Measurements from ENCODE around the gene FAM107A.

Gene FAM107A, protein sequence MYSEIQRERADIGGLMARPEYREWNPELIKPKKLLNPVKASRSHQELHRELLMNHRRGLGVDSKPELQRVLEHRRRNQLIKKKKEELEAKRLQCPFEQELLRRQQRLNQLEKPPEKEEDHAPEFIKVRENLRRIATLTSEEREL

DNA sequence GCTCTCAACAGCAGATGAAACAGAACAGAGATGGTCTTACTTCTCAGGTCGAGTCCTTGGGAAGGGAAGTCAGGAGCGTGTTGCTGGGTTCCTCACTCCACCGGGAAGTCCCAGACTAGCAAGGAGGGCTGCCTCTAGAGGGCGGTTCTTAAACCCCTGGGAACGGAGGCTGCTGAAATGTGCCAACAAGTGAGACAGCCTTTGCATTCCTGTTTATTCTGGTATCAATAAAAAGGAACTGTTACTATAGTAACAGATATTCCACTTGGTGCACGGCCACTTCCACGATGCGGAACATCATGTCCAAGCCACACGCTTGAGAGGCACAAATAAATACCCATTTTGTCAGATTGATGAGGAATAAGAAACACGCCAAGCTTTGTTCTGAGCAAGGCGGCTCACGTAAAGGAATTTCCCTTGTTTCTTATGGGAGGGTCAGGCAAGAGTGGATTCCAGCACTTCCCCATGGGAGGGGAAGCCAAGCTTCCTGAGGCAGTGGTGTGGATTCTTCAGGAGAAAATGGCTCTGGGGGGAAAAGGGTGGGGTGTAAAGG lies at the start of gene FAM107A:
TSS of gene FAM107A (minus strand) at position 123 of the 553 bp plus-strand sequence. CDS start 7,531 bp downstream, outside the sequence.
- no peak for DNase-seq (ENCODE audit: low read depth in 2 of 2)

DNA sequence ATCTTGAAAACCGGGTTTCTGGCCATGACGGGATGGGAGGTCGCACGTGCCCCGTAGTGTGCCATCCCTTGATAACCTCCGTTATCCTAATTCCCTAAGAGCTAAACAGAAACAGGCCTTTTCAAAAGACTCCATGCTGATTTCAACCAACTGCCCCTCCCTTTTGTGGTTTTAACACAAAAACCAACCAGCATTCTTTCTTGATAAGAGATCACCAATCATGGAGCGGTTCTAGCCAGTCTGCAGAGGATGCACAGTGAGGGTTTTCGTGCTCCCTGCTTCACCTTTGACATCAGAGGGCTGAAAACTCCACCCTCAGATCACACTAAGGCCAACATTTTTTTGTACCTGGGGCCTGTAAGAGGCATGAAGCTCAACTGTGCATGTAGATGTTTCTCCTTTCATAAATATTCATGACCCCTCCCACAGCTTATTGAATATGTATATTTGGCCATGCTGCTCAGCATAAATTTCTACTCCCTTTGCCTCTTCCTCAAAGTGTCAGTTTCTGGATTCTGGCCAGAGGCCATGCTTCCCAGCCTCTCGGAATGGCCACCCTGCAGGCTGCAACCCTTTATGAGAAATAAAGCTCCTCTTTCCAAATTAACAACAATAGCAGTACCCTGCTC lies 48.1 kb upstream of the FAM107A start:
- DNase-seq (ENCODE audit: low read depth in 2 of 2), result no peak

DNA sequence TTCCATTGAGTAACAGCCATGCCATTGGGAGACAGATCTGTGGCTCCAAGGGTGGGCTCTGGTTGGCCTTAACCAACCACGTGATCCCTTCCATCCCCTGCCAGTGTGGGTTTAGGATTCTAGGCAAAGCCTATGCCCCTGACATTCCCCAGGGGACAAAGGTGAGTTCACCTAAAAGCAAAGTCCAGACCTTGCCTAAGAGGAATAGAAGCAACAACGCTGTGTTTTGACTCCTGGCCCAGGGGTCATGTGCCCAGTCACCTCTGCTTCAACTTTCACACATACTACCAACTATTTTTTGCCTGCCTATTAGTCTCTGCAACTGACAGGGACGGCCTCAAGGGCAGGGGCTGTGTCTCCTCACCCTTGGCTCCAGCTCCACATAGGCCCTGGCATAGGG lies 47.4 kb upstream of the FAM107A start:
- DNase-seq (ENCODE audit: low read depth in 2 of 2), result no peak

DNA sequence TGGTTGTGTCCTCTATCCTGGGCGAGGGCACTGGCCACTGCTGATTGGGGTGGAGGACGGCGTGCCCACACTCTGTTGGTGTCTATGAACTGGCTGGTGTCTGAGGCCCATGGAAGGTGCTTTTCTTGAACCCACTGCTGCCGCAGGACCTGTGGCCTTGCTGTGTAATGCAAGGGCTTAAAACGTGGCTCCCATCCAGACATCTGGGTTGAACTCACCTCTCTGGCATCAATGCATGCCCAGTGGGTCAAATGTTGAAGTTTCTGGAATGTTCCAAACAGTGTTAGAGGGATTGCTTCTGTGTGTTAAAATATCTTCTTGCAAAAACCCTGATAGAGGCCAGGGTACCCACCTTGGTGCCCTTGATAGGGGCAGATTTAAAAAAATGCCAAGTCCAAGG lies 46.8 kb upstream of the FAM107A start:
- no peak for DNase-seq (ENCODE audit: low read depth in 2 of 2)

DNA sequence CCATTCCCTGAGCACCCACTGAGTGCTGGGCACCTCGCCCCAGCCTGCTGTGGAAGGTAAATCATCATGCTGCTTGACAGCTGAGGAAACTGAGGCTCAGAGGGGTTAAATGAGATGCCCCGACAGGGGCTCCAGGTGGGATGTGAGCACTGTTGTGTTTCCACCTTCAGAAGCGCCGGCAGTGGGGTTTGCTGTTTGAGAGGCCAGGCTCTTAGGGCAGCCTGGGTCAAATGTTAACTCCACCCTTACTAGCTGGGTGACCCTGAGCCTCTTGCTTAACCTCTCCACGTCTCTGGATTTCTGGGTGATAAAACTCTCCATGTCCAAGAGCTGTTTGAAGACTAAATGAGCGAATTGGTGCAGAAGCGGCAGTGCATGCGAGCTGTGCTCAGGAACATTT lies 46.3 kb upstream of the FAM107A start:
- no peak for DNase-seq (ENCODE audit: low read depth in 2 of 2)

DNA sequence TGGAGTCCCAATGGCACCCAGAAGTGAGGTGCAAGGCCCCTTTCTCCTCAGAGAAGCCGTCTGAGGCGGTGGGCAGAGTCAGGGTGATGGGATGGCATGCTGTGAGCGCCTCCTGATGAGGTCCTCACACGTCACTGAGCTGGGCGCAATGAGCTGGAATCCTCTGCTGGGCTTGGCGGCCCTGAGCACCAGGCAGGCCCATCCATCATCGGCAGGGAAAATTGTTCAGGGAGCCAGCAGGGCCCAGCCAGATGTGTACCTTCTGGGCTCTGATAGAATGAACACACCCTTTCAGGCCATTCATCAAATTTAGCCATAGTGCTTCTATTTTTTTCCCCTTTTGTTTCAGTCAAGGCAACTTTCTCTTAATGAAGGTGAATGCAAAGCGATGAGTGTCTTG lies 45.7 kb upstream of the FAM107A start:
- no peak for DNase-seq (ENCODE audit: low read depth in 2 of 2)

DNA sequence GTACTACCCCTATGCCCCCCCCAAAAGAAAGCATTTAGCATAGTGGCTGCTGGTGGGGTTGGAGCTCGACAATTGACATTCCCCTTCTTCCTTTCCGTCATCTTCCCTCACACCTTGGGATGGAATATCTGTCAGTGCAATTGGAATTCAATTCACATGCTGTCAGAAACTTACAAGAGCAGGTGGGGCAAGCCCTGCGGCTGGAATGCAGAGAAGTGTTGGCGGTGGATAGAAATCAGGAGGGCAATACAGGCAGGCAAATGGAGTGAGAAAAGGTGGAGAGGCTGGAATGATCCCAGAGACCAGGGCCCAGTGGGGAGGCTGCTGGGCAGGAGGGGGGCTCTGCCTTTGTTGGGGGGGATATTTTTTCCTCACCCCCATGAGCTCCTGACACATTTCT lies 45.2 kb upstream of the FAM107A start:
- DNase-seq (ENCODE audit: low read depth in 2 of 2), result no peak

DNA sequence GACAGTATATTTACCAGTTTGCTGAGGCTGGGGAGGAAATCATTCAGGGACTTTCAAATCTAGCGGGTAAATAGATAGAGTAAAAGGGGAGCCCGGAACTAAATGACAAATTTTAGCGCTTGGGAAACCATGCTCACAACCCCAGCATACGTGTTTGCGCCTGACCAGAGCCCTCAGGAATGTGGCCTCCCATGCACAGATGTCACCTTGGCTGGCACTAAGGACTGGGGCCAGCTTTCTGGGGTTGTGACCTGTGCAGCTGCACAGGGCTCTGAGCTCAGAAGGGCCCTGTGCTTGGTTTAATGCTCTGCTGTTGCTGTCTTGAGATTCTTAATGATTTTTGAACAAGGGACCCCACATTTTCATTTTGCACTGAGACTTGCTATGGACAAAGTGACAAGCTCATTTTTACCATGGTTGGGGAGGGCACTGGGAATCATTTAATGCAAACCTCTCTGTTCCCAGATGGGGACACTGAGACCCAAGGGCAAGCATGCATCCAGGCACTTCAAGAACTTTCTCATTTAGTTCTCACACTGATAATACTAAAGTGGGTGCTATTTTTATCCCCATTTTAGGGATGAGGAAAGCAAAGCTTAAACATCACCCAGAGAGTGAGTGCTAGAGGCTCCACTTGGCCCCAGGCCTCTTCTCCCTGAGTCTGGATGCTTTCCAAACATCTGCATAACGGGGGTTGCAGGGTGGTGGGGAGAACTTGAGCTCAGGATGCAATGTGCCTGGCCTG lies 44.1 kb upstream of the FAM107A start:
- DNase-seq (ENCODE audit: low read depth in 2 of 2), result no peak

DNA sequence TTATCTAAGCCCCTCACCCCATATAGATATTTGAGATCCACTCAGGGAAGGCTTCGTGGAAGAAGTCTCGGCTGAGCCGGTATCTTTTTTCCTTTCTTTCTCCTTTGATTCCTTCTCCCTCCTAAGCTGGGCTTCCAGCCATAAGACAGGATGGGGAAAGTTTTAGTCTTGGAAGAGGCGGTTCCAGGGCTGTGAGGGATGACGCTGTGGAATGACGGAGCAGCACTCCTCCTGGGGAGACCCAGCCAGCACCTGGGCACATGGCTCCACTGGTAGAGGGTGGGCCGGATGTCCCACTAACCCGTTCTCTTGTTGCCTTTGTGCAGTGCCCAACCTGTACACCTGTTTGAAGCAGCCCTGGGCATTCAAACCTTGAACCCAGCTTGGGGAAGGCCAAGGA lies 43.2 kb upstream of the FAM107A start:
- no peak for DNase-seq (ENCODE audit: low read depth in 2 of 2)

DNA sequence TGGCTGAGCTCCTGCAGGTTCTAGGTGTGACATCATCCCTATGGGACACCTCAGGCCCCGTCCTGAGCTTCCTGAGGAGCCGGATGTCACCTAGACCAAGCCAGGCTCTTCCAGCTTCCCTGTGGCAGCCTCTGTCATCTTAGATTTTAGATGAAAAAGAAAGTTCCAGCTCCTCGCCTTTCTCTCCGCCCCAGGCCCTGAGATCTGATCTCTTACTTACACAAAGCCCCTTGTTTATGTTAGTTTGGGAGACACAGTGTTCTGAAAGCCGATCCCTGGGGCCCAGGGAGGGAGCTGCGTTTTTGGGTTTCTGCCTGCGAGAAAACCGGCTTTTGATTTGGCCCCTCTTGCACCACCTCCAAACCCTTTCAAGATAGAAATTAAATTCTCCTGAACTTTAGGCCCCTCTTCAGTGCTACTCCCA lies 40.2 kb upstream of the FAM107A start:
- DNase-seq (ENCODE audit: low read depth in 2 of 2), result no peak

DNA sequence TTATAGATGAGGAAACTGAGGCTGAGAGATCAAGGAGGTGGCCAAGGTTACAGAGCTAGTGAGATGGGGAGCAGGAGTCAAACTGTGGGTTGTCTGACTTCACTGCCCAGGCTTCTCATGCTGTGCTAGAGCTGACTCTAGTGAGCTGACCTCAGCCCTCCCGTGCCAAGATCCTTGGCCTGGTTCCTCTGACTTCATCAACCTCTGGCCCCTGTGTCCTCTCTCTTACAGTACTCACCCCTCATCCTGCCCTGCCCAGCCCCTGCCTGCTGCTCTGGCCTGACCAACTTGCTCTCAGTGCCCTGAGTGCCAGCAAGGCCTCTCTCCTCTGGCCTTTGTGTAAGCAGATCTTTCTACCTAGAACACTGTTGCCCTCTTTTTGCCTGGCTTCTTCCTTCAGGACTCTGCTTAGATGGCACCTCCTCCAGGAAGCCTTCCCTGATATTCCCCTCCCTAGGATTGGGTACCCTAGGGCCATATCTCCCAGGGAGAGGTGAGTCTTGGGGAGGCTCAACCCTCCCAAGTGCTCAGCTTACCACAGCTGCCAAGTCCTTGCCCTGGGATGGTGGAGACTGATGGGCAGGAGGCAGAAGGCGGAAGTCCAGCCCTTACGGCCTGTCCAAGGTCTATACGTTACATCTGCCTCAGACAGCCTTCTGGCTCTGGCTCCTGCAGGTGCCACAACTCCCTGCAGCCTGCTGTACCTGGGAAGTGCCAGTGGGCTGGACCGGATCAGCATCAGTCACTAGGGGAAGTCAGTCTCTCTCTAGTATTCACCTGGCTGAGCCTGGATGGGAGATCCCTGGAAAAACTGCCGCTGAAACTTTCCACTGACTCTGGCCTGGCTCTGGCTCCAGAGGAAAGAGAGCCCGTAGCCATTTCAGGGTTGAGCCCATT lies 36.3 kb upstream of the FAM107A start:
- DNase-seq (ENCODE audit: low read depth in 2 of 2), result no peak

DNA sequence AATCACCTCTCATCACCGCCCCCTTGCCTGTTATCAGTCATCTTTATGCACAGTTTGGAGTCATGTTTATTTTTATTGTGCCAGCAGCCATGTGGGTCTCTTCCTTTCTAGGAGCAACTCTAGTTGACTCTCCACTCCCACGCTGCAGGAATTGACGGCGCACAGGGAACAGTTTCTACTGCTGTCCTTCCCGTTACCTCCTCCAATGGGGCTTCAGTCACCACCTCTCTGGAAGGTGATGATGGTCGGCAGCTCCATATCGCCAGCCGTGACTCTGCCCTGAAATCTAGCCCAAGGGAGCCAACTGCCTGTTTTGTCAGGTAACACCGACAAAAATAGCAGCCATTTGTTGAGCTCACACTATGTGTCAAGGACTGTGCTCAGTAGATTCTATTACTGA lies 35.6 kb upstream of the FAM107A start:
- DNase-seq (ENCODE audit: low read depth in 2 of 2), result no peak

DNA sequence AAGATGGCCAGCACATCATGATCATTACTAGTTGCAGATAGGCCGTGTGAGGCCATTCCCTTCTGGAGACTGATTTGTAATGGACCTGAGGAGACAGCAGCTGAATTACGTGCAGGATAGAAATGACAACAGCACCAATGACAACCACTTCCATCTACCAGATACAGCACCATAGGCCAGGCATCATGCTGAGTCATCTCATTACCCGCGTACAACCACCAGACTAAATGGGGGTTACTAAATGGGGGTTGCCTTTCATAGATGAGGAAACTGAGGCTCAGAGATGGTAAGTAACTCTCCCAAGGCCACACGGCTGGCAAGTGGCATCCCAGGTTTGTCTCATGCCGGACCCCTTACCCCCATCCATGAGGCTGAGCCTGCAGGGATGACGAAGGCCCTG lies 32.8 kb upstream of the FAM107A start:
- no peak for DNase-seq (ENCODE audit: low read depth in 2 of 2)

DNA sequence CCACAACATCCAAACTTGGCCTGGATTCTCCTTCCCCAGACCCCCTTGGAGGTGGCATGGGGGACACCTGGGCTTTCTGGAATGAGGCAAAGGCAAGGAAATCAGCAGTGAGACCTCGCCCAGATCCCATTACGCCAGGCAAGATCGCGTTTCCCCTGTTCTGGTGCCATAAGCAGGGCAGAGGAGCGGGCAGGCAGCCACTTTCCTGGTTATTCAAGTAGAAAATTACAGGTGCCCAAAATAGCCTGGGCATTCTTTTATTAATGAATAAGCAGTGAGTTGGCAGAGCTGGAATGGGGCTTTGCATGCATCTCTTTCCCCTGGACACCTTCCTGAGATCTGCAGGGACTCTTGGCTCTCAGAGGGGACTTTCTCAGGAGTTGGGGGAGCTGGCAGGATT lies 31.5 kb upstream of the FAM107A start:
- no peak for DNase-seq (ENCODE audit: low read depth in 2 of 2)

DNA sequence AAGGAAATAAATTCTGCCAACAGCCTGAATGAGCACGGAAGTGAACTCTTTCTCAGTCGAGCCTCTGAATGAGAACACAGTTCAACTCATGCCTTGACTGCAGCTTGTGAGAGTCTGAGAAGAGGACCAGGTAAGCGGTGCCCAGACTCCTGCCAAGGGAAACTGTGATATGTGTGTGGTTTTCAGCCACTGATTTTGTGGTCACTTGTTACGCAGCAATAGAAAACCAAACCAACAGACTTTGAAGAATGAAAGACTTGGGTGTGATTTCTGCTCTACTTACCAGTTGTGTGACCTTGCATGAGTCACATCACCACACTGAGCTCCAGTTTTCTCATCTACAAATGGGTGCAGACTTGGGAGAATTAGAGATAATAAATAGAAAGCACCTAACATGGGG lies 30.6 kb upstream of the FAM107A start:
- no peak for DNase-seq (ENCODE audit: low read depth in 2 of 2)

DNA sequence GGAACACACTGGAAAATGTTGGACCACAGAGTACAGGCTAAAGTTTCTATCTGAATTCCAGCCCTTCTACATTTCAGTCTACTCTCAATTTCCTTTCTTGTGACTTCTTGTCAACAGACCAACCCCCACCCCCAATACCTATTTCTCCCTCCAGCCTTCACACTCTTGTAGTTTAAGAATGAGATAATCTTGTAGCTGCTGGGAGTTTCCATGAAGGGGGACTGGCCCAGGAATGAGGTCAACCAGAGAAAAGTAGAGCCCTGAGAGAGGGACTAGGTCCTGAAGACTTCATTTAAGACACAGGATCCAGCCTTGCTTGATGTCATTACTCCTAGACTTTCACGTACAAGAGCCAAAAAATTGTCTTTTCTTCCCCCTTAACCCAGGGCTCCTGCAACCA lies 29.5 kb upstream of the FAM107A start:
- DNase-seq (ENCODE audit: low read depth in 2 of 2), result no peak

DNA sequence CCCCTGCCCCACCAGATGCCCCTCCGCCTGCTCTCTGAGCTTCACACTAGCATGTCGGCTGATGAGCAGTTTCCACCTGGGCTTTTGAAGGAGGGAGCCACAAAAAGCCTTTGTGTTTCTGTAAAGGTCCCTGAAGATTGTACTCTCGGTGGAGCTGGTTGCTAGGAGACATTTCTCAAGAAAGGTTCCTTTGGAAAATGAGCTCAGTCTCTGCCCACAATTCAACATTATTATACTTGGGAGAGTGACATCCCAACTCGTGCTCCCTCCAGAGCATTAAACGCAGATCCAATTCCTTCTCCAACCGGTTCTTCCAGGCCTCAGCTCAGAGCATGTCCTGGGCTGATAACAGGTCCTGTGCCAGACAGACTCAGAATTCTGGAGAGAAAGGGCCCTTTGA lies 26.8 kb upstream of the FAM107A start:
- DNase-seq (ENCODE audit: low read depth in 2 of 2), result no peak

DNA sequence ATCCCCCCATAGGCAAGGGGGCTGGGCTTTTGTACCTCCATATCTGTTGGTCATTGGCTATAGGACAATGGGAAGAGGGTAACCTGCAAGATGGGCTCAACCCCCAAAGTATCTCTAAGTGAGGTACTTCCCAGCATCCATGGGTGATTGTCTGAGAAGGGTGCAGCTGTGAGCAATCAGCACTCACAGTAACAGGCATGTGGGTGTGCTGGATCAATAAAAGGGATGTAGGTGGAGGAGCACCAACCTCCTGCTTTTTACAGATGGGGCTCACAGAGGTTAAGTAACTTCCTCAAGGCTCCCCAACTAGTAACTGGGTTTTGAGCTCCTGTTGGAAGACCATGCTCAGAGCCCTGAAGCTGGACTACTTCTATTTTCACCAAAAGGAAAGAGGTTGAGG lies 26.4 kb upstream of the FAM107A start:
- no peak for DNase-seq (ENCODE audit: low read depth in 2 of 2)

DNA sequence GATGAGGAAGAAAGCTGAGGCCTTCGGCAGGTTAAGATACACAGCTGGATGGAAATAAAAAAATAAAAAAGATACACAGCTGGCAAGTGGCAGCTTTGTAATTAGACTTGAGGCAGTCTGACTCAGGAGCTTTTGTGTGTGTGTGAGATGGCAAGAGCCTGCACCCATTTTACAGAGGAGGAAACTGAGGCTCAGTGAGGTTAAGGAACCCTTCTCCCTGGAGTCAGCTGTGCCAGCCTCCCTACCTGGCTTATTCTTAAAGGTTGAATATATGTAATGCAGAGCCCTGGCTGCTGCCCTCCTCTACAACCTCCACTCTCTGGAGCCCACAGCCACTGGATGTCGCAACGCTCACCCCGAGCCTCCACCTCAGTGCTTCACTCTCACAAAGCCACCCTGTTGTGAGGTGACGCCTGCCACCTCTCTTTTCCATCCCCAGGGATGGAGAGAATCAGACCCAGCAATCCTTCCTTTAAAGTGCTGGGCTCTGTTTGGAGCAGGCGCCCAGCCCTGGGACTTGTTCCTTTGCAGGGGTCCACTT lies 20.6 kb upstream of the FAM107A start:
- DNase-seq (ENCODE audit: low read depth in 2 of 2), result no peak

DNA sequence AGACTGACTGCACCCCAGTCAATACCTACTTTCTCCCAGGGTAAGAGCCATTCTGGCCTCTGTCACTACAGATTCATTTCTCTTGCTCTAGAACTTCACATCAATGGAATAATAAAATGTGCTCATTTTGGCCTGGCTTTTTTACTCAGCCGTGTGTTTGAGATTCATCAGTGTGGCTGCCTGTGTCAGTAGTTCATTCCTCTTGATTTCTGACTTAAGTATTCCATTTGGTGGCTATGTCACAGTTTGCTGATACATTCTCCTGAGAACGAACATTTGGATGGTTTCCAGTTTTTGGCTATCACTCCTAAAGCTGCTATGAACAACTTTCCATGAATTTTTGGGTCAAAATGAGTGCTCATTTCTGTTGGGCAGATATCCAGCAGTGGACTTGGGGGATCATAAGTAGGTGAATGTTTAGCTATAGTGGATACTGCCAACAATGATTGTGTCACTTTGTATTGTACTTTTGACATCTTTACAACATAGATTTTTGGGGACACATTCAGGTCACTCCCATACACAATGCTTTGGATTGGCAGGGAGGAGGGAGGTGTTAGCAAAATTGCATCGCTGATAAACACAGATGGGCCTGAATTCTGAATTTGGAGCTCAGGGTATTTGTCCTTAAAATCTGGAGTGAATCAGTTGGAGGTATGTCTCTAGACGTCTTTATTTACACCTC lies 19.8 kb upstream of the FAM107A start:
- no peak for DNase-seq (ENCODE audit: low read depth in 2 of 2)

DNA sequence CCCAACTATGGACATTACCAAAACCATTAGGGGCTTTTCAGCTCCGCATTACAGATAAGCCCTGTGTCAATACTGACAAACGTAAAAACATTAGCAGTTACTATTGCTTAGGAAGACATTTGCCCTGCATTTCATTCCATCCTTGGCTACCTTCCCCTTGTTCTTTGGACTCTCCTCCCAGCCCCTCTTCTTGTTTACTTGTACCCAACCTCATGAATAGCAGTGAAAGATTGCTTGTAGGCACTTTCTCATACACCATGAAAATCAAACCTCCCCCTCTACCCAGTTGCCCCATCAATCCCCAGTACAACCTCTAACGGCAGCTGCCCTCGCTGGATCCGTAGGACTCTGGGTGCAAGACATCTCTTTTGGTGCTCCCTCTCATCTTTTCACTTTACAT lies 16.9 kb upstream of the FAM107A start:
- DNase-seq (ENCODE audit: low read depth in 2 of 2), result no peak

Data from stimulated activated CD4-positive, alpha-beta T cell treated with anti-CD3 and anti-CD28 coated beads, Interleukin-1b, Interleukin-23, amount 100 ng/mL, for 4 hours (primary cell).